NK-92 treated with Interleukin-12 subunit alpha and Interleukin-12 subunit beta, amount 100 ng/mL, for 24 hours (cell line): ENCODE measurements around the gene KRT14.
"Not testable (repeated sequence)": the region's sequence is repeated elsewhere in the genome, so short reads cannot be mapped to it uniquely, and the experiment has no call there.

ENCODE experiments used
- DNase-seq: peaks from one replicate; lab custom pipeline; 2025; lab: John Stamatoyannopoulos, UW

KRT14 gene

GRCh38 chr17:41586863-41587495 is at the start of gene KRT14:
KRT14 (minus strand) TSS chr17:41586895; CDS start chr17:41586834, 61 bp downstream.
- no peak for DNase-seq

DNA sequence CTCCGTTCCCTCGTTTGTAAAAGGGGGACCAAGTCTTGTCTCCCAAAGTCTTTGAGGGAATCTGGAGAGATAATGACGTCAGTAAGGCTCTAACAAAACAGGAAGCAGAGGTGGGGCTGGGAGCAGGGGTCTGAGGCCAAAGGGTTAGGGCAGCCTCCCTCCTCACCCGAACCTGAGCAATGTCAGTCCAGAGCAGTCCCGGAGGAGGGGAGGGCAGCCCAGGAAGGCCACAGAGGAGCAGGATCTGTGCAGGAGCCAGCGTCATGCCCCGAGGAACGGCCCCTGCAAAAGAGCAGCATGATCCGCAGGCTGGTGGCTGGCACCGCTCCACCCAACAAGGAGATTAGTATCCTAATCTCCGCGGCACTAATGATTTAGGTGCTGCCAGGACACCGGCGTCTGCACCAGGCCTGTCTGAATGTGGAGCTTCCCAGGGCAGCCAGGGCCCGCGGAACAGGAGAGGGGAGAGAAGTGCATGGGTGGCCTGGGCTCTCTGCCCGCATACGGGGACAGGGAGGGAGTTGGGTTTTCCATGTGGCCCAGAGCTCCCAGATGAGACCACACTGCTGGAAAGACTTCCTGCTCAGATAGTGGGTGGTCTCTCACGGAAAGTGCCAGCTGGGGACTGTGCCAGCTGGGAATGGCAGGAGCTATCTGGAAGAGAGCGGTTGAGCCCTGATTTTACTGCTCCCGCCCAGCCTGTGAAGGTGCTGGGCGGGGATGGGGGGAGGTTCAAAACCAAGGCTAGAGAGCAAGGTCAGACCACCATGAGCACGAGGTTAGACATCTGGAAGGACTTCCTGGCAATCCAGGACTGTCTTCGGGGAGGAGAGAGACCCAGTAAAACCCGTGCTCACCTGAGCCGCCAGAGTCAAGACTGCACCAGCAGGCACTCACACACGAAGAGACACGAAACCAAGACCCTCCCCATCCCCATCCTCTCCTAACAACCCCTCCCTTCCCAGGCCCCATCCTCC is 48.7 kb upstream of the KRT14 start:
- DNase-seq = no peak

GRCh38 chr17:41634639-41635038 is 47.9 kb upstream of the KRT14 start:
- no peak for DNase-seq

DNA sequence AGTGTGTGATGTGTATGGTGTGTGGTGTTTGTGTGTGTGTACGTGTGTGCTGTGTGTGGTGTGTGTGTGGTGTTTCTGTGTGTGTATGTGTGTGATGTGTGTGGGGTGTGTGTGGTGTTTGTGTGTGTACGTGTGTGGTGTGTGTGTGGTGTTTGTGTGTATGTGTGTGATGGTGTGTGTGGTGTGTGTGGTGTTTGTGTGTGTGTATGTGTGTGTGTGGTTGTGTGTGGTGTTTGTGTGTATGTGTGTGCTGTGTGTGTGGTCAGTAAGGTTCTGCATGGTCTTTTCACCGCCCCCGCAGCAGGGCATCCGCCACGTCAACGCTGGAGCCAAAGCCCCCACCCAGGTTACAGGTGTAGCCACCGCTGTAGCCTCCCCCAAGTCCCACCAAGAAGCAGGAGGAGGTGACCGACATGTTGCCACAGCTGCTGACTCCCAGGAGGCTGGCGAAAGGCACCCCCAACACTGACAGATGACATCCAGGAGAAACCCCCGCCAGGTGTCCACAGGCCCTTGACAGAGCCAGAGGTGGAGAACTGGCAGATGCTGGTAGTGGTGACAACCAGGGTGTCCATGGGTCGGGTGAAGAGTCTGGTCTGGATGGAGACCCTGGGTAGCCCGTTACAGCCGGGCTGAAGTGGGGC is 47.0 kb upstream of the KRT14 start:
- DNase-seq = no peak

GRCh38 chr17:41632482-41633105 is 45.9 kb upstream of the KRT14 start:
- no peak for DNase-seq

DNA sequence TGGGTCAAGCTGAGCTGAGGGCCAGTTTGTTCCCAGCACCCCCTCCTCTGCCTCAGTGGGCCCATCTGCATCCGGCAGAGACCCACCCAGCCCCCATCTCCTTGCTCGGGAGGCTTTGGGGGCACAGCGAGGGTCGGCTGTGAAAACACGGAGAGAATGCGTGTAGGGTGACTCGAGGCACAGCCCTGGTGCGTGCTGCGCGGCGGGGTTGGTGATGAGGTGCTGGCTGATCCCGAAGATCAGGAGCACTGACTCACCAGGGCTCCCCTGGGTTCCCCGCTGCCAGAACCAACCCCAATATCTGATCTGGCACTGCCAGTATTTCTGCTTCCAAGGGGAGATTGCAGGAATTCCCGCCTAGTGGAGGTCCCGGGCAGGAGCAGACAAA is 45.2 kb upstream of the KRT14 start:
- no peak for DNase-seq

- no peak for DNase-seq
These were observed 44.6 kb upstream of the KRT14 start for GRCh38 chr17:41631025-41631897.

GRCh38 chr17:41629826-41630670 is 43.4 kb upstream of the KRT14 start:
- no peak for DNase-seq

DNA sequence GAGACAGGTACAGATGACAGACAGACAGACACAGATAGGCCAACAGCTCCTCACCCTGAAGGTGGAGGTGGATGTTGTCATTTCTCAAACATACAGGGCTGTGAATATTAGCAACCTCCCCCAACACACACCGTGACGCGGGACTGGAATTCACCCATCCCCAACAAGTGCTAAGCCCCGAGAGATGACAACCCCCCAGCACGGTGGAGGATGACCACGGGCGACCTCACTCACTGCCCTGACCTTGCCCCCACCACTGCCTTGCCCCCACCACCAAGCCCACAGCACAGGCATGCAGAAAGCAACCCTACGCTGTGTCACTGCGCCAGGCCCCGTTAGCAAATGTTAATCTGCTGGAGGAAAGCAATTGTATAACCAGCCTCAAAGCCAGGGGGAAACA is 42.6 kb upstream of the KRT14 start:
- DNase-seq = no peak

GRCh38 chr17:41628621-41629255 is 42.0 kb upstream of the KRT14 start:
- DNase-seq = not testable (repeated sequence)

GRCh38 chr17:41628073-41628370 is 41.3 kb upstream of the KRT14 start:
- DNase-seq = not testable (repeated sequence)

- no peak for DNase-seq
These were observed 40.8 kb upstream of the KRT14 start for GRCh38 chr17:41627316-41628072.

GRCh38 chr17:41626914-41627295 is 40.2 kb upstream of the KRT14 start:
- not testable (repeated sequence) for DNase-seq

DNA sequence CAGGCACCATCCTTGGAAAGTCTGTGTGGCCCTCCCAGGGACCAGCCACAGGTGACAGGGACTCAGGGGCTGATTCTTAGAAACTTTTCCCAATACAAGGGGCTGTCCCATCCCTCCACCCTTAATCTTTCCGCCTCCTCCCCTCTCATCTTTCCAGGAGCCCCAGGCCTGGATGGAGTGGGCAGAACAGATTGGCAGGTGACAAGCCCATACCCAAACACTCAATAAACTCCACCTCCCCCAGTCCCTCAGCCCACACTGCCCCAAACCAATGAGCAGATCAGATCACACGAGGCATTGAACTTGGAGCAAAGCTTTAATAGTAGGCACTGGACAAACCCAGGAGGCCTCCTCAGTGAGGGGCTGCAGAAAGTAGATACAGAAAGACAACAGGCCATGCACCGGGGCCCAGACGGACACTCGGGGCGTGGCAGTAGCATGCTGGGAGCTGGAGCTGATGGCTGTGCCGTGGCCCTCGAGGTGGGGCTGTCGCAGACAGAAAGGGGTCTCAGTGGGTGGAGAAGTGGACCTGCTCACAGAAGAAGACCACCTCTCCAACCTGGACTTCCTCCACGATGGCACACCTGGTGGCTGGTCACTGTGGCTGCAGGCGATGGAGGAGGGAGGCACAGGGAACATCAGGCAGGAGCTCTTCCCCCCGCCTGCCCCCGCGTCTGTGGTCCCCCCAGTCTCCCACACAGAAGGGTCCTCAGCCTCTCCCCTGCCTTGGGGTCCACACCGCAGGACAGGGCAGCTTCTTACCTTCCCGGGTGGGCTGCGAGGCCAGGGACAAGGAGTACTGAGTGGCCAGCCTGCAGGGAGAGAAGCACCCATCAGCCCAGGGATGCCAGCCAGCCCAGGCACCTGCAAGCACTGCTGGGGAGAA is 39.6 kb upstream of the KRT14 start:
- not testable (repeated sequence) for DNase-seq

DNA sequence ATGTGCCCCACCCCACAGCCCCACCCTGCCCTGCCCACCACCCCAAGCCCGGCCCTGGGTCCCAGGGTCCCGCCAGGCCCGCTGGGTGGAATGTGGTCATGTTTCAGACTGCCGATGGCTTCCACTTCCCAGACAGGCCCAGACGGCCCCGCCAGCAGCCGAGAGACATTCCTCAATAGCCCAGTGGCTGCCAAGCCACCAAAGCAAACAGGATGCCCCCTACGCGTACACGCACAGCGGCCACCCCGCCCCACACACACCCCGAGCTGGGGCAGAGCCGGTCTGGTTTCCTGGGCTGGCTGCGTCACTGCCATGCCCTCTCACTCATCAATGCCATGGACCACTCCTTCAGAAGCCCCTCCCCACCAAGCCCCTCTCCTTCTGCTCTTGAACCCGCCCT is 38.9 kb upstream of the KRT14 start:
- DNase-seq = no peak

DNA sequence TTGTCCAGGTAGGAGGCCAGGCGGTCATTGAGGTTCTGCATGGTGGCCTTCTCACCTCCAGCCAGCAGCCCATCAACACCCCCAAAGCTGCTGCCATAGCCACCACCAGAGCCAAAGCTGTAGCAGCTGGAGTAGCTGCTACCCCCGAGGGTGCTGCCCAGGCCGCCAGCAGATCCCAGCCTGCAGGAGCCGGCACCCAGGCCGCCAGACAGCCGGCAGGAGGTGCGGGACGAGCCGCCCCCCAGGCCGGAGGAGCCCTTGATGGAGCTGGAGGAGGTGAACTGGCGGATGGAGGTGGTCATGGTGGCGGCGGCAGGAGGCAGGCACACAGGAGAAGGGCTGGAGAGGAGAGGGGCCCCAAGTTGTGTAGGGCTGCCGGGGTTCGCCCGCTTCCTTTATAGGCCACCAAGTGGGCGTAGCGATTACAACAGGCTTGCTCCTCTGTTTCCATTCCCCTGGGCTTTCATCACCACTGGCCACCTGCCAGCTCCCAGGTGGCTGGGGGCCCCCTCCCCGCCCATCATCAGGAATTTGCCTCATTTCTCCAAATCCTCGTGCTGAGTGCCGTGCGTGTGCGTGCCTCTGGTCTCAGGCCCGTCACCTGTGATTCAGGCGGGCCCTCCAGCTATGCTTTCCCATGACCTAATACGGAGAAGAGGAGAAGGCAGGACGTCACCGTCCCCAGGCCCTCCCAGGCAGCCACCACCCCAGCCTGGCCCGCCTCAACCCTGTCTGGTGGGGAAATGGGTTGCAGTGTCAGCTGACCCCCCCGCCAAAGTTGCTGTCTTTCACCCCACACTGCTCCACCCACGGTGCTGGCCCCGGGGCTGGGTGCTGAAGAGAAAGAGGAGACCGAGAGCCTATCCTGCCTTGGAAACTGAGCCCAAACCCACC is 37.8 kb upstream of the KRT14 start, which contains the start of gene KRT17:
KRT17 (minus strand) TSS at position 368 of the 894 bp plus-strand sequence; CDS start at position 302, 66 bp downstream.
- no peak for DNase-seq
